Liver (tissue), 3 donors: ENCODE measurements around the gene CTBP1.

Source experiments
- CTCF ChIP-seq: fragments of 150-350 bp; IDR thresholded peaks from 2 replicates; pipeline ENCODE4 v1.5.1; 2017; ENCODE audit warnings: improper control_type of control experiment, low read depth, low read length; ENCODE audit not compliant: missing input control
- EGR1 ChIP-seq, 2 donors: IDR thresholded peaks; 2 replicates each; pipeline ENCODE4 v1.6.1; 2016 to 2018; ENCODE audit warnings: antibody characterized with exemption in 2 of 2, low read depth in 2 of 2
- JUND ChIP-seq, 2 donors: IDR thresholded peaks; 2 replicates each; pipeline ENCODE4 v1.6.1; 2016; ENCODE audit warnings: antibody characterized with exemption in 2 of 2
- REST ChIP-seq: IDR thresholded peaks from 2 replicates; pipeline ENCODE4 v1.6.1; 2016; ENCODE audit warnings: antibody characterized with exemption, mild to moderate bottlenecking
- SP1 ChIP-seq: IDR thresholded peaks from 2 replicates; pipeline ENCODE4 v1.6.1; 2018; ENCODE audit warnings: antibody characterized with exemption, mild to moderate bottlenecking
- YY1 ChIP-seq: IDR thresholded peaks from 2 replicates; pipeline ENCODE4 v1.6.1; 2016; ENCODE audit warnings: antibody characterized with exemption, mild to moderate bottlenecking
- donor health status: healthy.
- donor health status: healthy.

GRCh38 chr4:1290165-1290977 lies 41.4 kb upstream of the CTBP1 start:
- no peak for TF ChIP-seq CTCF
- no peak for TF ChIP-seq YY1
- TF ChIP-seq EGR1 (IDR thresholded peaks at IDR 0.05; ENCODE audit: low read depth in 2 of 2): no peak
- no peak for TF ChIP-seq REST
- TF ChIP-seq JUND (IDR thresholded peaks at IDR 0.05): no peak
- TF ChIP-seq SP1: no peak
